Adipocyte (in vitro differentiated cells): ENCODE data around the gene GALNS.
A peak's percentile ranks its signal among the peaks of the same experiment; 100 is the strongest.

ENCODE experiments used
- DNase-seq: peaks from one replicate; pipeline ENCODE4 v3.0.0-alpha.2; 2015; ENCODE audit warnings: low read depth
- H3K27me3 ChIP-seq: replicated peaks from 2 replicates; pipeline ENCODE4 v1.7.0; 2013; ENCODE audit warnings: mild to moderate bottlenecking, low read length, moderate library complexity; ENCODE audit not compliant: control insufficient read depth, insufficient read depth
- H3K36me3 ChIP-seq: 2 replicates; pipeline ENCODE4 v1.7.0; 2013; ENCODE audit warnings: low read length, mild to moderate bottlenecking, moderate library complexity; ENCODE audit not compliant: control insufficient read depth, insufficient read depth, severe bottlenecking
- H3K4me1 ChIP-seq: 2 replicates; pipeline ENCODE4 v1.7.0; 2013; ENCODE audit warnings: mild to moderate bottlenecking, low read length, moderate library complexity; ENCODE audit not compliant: control insufficient read depth, insufficient read depth
- H3K4me3 ChIP-seq: 2 replicates; pipeline ENCODE4 v1.7.0; 2013; ENCODE audit warnings: mild to moderate bottlenecking, low read length, moderate library complexity
- H3K9ac ChIP-seq: 2 replicates; pipeline ENCODE4 v1.7.0; 2013; ENCODE audit warnings: mild to moderate bottlenecking, low read length, moderate library complexity
- H3K9me3 ChIP-seq: 2 replicates; pipeline ENCODE4 v1.7.0; 2013; ENCODE audit warnings: mild to moderate bottlenecking, low read length, moderate library complexity; ENCODE audit not compliant: control insufficient read depth

The GALNS gene

DNA sequence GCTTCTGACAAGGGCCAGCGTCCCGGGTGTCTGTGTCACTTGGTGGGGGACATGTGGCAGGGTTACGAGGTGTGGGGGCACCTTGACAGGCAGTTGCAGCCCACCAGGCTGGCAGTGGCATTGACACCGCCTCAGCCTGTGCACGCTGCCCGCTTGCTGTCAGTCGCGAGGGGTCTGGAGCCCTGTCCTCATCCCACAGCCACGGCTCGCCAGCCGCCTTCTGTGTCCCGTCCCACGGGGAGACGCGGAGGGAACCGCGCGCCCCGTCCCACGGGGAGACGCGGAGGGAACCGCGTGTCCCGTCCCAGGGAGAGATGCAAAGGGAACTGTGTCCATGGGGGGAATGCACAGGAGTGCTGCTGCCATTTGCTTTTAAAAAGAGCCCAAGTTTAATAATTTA, 6.2 kb upstream of the GALNS start:
- Histone ChIP-seq H3K4me1 (peaks cover 5% of the 10 kb centered on the region), H3K9me3 (no peaks in the 10 kb centered on the region), H3K36me3 (peaks cover 36% of the 10 kb centered on the region), H3K4me3 (no peak overlapping the region), H3K9ac (no peak overlapping the region), H3K27me3 (peaks cover 13% of the 10 kb centered on the region)
- DNase-seq = no peak

GRCh38 chr16:88861359-88861758, 4.6 kb upstream of the GALNS start:
- no peaks in the 10 kb centered on the region for H3K9me3 ChIP-seq
- H3K9ac ChIP-seq = no peak overlapping the region
- H3K36me3 ChIP-seq = peaks cover 36% of the 10 kb centered on the region
- H3K4me1 ChIP-seq = peaks cover 11% of the 10 kb centered on the region
- no peak overlapping the region for H3K4me3 ChIP-seq
- H3K27me3 ChIP-seq = peaks cover 7% of the 10 kb centered on the region
- no peak for DNase-seq

GRCh38 chr16:88859381-88860091, 2.8 kb upstream of the GALNS start:
- Histone ChIP-seq H3K4me1 (peaks cover 19% of the 10 kb centered on the region), H3K9ac (no peak overlapping the region), H3K4me3 (no peak overlapping the region), H3K9me3 (no peaks in the 10 kb centered on the region), H3K36me3 (peaks cover 36% of the 10 kb centered on the region), H3K27me3 (no peaks in the 10 kb centered on the region)
- no peak for DNase-seq

DNA sequence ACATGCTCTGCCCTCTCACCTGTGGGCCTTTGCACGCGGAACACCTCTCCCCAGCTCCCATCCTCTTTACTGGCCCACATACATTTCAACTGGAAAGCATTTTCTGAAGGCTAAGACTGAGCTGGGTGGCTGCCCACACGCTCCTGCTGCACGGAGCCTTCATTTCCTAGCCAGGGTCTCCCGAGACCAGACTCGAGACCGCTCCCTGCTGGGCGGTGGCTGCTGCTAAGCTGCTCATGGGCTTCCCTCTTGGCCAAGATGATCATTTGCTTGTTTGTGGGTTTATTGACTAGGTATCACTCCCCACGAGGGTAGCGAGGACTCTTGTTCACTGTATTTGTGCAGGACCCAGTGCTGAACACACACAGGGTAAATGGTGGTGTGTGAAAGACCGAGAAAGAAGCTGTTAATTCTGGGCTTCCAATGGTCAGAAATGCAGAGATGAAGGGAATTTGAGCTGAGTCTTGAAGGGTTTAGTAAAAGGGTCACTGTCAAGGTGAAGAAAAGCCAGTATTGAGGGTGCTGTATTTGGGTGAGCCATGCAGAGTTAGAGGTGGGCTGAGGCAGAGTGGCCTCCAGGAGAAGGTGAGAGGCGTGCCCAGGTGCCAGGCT, 1.1 kb upstream of the GALNS start:
- H3K27me3 ChIP-seq = no peaks in the 10 kb centered on the region
- peaks cover 36% of the 10 kb centered on the region for H3K36me3 ChIP-seq
- H3K9ac ChIP-seq = peak overlapping the region; percentile 93
- no peaks in the 10 kb centered on the region for H3K9me3 ChIP-seq
- peak; percentile 84 for DNase-seq
- H3K4me3 ChIP-seq = peak overlapping the region; percentile 99
- H3K4me1 ChIP-seq = peaks cover 19% of the 10 kb centered on the region

DNA sequence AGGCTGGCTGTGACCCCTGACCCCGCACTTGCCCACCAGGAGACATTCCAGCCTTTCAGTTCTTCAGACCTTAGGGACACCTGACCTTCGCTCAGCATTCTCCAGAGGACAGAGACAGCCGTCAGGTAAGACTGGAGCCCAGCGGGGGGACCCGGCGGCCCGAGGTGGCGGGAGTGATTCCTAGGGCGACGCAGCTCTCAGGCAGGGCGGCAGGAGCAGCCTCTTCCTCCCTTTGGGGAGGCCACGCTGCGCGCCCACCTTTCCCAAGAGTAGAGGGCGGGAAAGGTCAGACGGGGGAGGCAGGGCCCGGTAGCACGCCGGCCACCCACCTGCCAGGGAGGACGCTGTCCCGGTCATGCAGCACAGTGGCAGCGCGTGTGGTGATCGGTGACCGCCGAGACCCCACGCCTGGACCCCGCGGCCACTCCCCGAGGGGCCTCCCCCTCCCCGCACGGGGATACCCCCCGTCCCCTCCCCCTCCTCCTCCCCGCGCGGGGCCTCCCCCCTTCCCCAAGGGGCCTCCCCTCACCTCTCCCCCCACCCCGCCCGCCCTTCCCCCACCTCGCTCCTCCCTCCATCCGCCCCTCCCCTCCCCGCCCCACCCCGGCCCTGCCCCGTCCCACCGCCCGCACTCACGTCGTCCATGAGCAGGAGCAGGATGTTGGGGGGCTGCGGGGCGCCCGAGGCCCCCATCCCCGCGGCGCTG, 472 bp downstream of the GALNS start:
- Histone ChIP-seq H3K9me3 (no peaks in the 10 kb centered on the region), H3K9ac (peak overlapping the region; percentile 93), H3K4me3 (peak overlapping the region; percentile 99), H3K4me1 (peaks cover 19% of the 10 kb centered on the region), H3K36me3 (peaks cover 26% of the 10 kb centered on the region), H3K27me3 (no peaks in the 10 kb centered on the region)
- peak; percentile 18 for DNase-seq

- Histone ChIP-seq H3K27me3 (no peaks in the 10 kb centered on the region), H3K4me1 (peaks cover 19% of the 10 kb centered on the region), H3K4me3 (peak overlapping the region; percentile 84), H3K9ac (peak overlapping the region; percentile 83), H3K9me3 (no peaks in the 10 kb centered on the region), H3K36me3 (peaks cover 21% of the 10 kb centered on the region)
- no peak for DNase-seq
These were observed 1.0 kb downstream of the GALNS start for GRCh38 chr16:88855736-88856121.

DNA sequence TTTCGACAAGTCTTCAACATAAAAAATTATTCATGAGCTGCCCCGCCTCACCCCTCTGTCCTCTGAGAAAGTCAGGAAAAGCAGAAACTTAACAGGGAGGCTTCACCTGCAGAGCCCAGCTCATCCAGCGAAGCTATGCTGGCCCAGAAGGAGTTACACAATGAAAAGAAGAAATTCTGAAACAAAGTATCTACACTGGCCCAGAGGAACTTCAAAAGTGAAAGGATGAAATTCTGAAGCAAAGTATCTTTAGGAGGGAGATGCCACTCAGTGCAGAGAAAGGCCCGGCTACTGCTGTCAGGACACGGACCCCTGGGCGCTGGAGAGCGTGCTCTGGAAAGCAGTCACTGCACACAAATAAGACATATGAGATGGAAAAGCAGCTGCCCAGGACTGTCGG, 1.6 kb downstream of the GALNS start:
- Histone ChIP-seq H3K4me3 (peak overlapping the region; percentile 84), H3K36me3 (peaks cover 18% of the 10 kb centered on the region), H3K9me3 (no peaks in the 10 kb centered on the region), H3K9ac (no peak overlapping the region), H3K27me3 (no peaks in the 10 kb centered on the region), H3K4me1 (peaks cover 19% of the 10 kb centered on the region)
- no peak for DNase-seq

- no peaks in the 10 kb centered on the region for H3K27me3 ChIP-seq
- H3K9me3 ChIP-seq = no peaks in the 10 kb centered on the region
- H3K4me3 ChIP-seq = no peak overlapping the region
- no peak for DNase-seq
- H3K4me1 ChIP-seq = peaks cover 19% of the 10 kb centered on the region
- H3K36me3 ChIP-seq = peaks cover 13% of the 10 kb centered on the region
- H3K9ac ChIP-seq = no peak overlapping the region
These were observed 2.2 kb downstream of the GALNS start for GRCh38 chr16:88854306-88855111.

DNA sequence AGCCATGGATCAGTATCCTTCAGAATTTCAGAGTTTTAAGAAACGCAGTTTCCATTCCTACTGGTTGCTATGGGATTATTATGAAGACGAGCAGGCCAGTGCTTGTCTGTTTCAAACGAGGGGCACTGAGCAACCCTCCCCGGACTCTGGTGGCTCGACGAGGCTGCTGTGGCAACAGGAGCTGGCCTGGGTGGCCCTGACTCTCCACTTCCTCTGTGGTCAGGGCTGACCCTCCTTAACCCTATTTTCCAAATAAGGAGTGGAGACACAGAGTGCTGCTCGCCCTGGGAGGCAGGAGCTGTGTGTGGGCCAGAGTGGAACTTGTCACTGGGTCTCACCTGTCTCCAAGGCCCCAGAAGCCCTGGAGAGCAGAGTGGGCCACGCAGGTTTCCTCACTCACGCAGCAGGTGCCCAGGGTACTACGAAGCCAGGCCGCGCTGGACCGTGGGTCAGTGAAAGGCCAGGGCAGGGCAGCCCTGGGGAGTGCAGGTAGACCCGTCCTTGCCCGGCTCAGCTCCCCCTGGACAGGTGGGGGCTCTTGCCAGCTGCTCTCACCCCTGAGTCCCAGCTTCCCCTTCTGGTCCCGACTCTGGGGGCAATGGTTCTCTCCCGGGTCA, 3.3 kb downstream of the GALNS start:
- no peaks in the 10 kb centered on the region for H3K9me3 ChIP-seq
- H3K4me1 ChIP-seq = peaks cover 18% of the 10 kb centered on the region

DNA sequence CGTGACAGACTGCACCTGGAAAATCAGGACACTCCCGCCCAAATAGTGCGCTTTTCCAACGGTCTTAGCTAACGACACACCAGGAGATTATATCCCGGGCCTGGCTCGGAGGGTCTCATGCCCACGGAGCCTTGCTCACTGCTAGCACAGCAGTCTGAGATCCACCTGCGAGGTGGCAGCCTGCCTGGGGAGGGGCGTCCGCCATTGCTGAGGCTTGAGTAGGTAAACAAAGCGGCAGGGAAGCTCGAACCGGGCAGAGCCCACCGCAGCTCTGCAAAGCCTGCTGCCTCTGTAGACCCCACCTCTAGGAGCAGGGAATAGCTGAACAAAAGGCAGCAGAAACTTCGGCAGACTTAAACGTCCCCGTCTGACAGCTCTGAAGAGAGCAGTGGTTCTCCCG, 5.1 kb downstream of the GALNS start:
- Histone ChIP-seq H3K4me1 (peaks cover 7% of the 10 kb centered on the region), H3K9ac (no peak overlapping the region), H3K9me3 (no peaks in the 10 kb centered on the region), H3K27me3 (no peaks in the 10 kb centered on the region), H3K4me3 (no peak overlapping the region), H3K36me3 (peaks cover 8% of the 10 kb centered on the region)
- no peak for DNase-seq

More for the DNA sequence above, 3.3 kb downstream of the GALNS start:
- Histone ChIP-seq H3K9ac (no peak overlapping the region), H3K4me3 (no peak overlapping the region), H3K36me3 (peaks cover 4% of the 10 kb centered on the region), H3K27me3 (no peaks in the 10 kb centered on the region)
- DNase-seq = no peak
